GM19193 (cell line): ENCODE data around the gene GAL3ST2.

ENCODE experiments used
- POLR2A ChIP-seq: IDR thresholded peaks from 4 replicates; pipeline ENCODE4 v1.6.1; 2011; ENCODE audit not compliant: insufficient read depth, insufficient read length; ENCODE audit errors: extremely low read depth

Gene GAL3ST2

GRCh38 chr2:241795021-241795999, 18.7 kb downstream of the GAL3ST2 start:
- no peak for TF ChIP-seq POLR2A

GRCh38 chr2:241796209-241796608, 19.6 kb downstream of the GAL3ST2 start:
- TF ChIP-seq POLR2A, result no peak

- no peak for TF ChIP-seq POLR2A
Measured at GRCh38 chr2:241796610-241797138, 20.1 kb downstream of the GAL3ST2 start.

GRCh38 chr2:241797441-241798080, 20.9 kb downstream of the GAL3ST2 start:
- no peak for TF ChIP-seq POLR2A

GRCh38 chr2:241798081-241798630, 21.5 kb downstream of the GAL3ST2 start:
- no peak for TF ChIP-seq POLR2A

GRCh38 chr2:241798631-241799521, 22.3 kb downstream of the GAL3ST2 start:
- TF ChIP-seq POLR2A, result no peak

- no peak for TF ChIP-seq POLR2A
Measured at GRCh38 chr2:241799522-241800197, 23.0 kb downstream of the GAL3ST2 start.

GRCh38 chr2:241801611-241802420, 25.2 kb downstream of the GAL3ST2 start:
- no peak for TF ChIP-seq POLR2A

GRCh38 chr2:241802421-241803318, 26.0 kb downstream of the GAL3ST2 start:
- no peak for TF ChIP-seq POLR2A

- peak; percentile 31 for TF ChIP-seq POLR2A
Measured at GRCh38 chr2:241803387-241804325, 27.0 kb downstream of the GAL3ST2 start.
